WERI-Rb-1 (cell line): ENCODE data around the gene KCNK1.

ENCODE experiments used
- DNase-seq: peaks from one replicate; pipeline ENCODE4 v3.0.0-alpha.2; 2020
- H3K27ac ChIP-seq: fragments of 250-450 bp; sonication (Bioruptor Pico); 2 replicates; pipeline ENCODE4 v1.5.1; 2020; ENCODE audit warnings: mild to moderate bottlenecking, moderate library complexity
- H3K27me3 ChIP-seq: fragments of 250-450 bp; sonication (Bioruptor Pico); 2 replicates; pipeline ENCODE4 v1.5.1; 2021; ENCODE audit warnings: mild to moderate bottlenecking, low read depth, moderate library complexity; ENCODE audit not compliant: insufficient read depth, severe bottlenecking
- H3K36me3 ChIP-seq: fragments of 250-450 bp; sonication (Bioruptor Pico); 2 replicates; pipeline ENCODE4 v1.5.1; 2020; ENCODE audit warnings: mild to moderate bottlenecking, moderate library complexity
- H3K4me3 ChIP-seq: 2 replicates; pipeline ENCODE4 v1.5.1; 2011; ENCODE audit warnings: low read depth, mild to moderate bottlenecking, control low read depth, low read length
- H3K9me3 ChIP-seq: fragments of 250-450 bp; sonication (Bioruptor Pico); 2 replicates; pipeline ENCODE4 v1.5.1; 2021; ENCODE audit warnings: mild to moderate bottlenecking, moderate library complexity; ENCODE audit not compliant: severe bottlenecking
- CTCF ChIP-seq: IDR thresholded peaks from 2 replicates; pipeline ENCODE4 v1.5.1; 2011; ENCODE audit warnings: low read depth, mild to moderate bottlenecking, control low read depth, inconsistent platforms, low read length

The KCNK1 gene

GRCh38 chr1:233710031-233710430, 96.1 kb downstream of the KCNK1 start:
- H3K4me3 ChIP-seq, result no peak overlapping the region
- H3K9me3 ChIP-seq, result no peaks in the 10 kb centered on the region
- peaks cover 71% of the 10 kb centered on the region for H3K27me3 ChIP-seq
- TF ChIP-seq CTCF, result no peak
- no peaks in the 10 kb centered on the region for H3K36me3 ChIP-seq
- no peak overlapping the region for H3K27ac ChIP-seq
- DNase-seq, result no peak

GRCh38 chr1:233710507-233710906, 96.6 kb downstream of the KCNK1 start:
- no peak for DNase-seq
- Histone ChIP-seq H3K27me3 (peaks cover 71% of the 10 kb centered on the region), H3K4me3 (no peak overlapping the region), H3K27ac (no peak overlapping the region), H3K36me3 (no peaks in the 10 kb centered on the region), H3K9me3 (no peaks in the 10 kb centered on the region)
- no peak for TF ChIP-seq CTCF

GRCh38 chr1:233714631-233715217, 100.8 kb downstream of the KCNK1 start:
- H3K36me3 ChIP-seq, result no peaks in the 10 kb centered on the region
- no peaks in the 10 kb centered on the region for H3K9me3 ChIP-seq
- DNase-seq, result no peak
- H3K27ac ChIP-seq, result no peak overlapping the region
- TF ChIP-seq CTCF, result no peak
- no peak overlapping the region for H3K4me3 ChIP-seq
- peaks cover 82% of the 10 kb centered on the region for H3K27me3 ChIP-seq

- no peak for TF ChIP-seq CTCF
- Histone ChIP-seq H3K9me3 (no peaks in the 10 kb centered on the region), H3K36me3 (no peaks in the 10 kb centered on the region), H3K27ac (no peak overlapping the region), H3K4me3 (no peak overlapping the region), H3K27me3 (peaks cover 87% of the 10 kb centered on the region)
- DNase-seq, result no peak
Observed at GRCh38 chr1:233718057-233718456, 104.2 kb downstream of the KCNK1 start.

GRCh38 chr1:233719655-233720341, 105.9 kb downstream of the KCNK1 start:
- Histone ChIP-seq H3K27ac (no peak overlapping the region), H3K36me3 (no peaks in the 10 kb centered on the region)

More at GRCh38 chr1:233719655-233720341, 105.9 kb downstream of the KCNK1 start:
- peaks cover 8% of the 10 kb centered on the region for H3K9me3 ChIP-seq
- no peak overlapping the region for H3K4me3 ChIP-seq
- peaks cover 91% of the 10 kb centered on the region for H3K27me3 ChIP-seq
- no peak for TF ChIP-seq CTCF
- no peak for DNase-seq
